Measurements from ENCODE around the gene KCTD2. TPM values are rescaled to one million over a fixed set of nuclear protein-coding genes. Genes with fewer than 3 reads are reported as not detected.

KCTD2 gene
- total and polyA plus RNA-seq, 2 of the 13 experiments (the other 11 are each of a cell fraction or from before 2014, with no cell fraction given), result 28.3 to 32.6 TPM

- TF ChIP-seq HIC2 (CRISPR knock-in tag; IDR thresholded peaks at IDR 0.05; ENCODE audit: low read depth) (no peak), ZNF788 (CRISPR knock-in tag; IDR thresholded peaks at IDR 0.05; ENCODE audit: borderline replicate concordance) (peak; percentile 95; the same call in 1 of the 2 replicates), JUNB (CRISPR knock-in tag; IDR thresholded peaks at IDR 0.05; ENCODE audit: borderline replicate concordance) (no peak), SRY (CRISPR knock-in tag; IDR thresholded peaks at IDR 0.05) (no peak), ZNF292 (CRISPR knock-in tag; IDR thresholded peaks at IDR 0.05; ENCODE audit: borderline replicate concordance, low read depth) (peak; percentile 95), ARID5B (CRISPR knock-in tag; IDR thresholded peaks at IDR 0.05) (peak; percentile 54; the same call in 1 of the 2 replicates), SRSF1 (optimal IDR thresholded peaks at IDR 0.05; ENCODE audit: low read depth, low read length) (peak; percentile 24), GZF1 (CRISPR knock-in tag; IDR thresholded peaks at IDR 0.05) (peak; percentile 62; the same call in 1 of the 2 replicates), TFAP4 (IDR thresholded peaks at IDR 0.05; ENCODE audit: borderline replicate concordance, low read depth) (no peak; the same call in 1 of the 2 replicates), HMG20B (CRISPR knock-in tag; conservative IDR thresholded peaks at IDR 0.05) (0 out of 2 replicates have a peak, but pooled peaks have one; percentile 16), SSRP1 (CRISPR knock-in tag; IDR thresholded peaks at IDR 0.05) (no peak), RFXAP (CRISPR knock-in tag; IDR thresholded peaks at IDR 0.05; ENCODE audit: borderline replicate concordance) (0 out of 2 replicates have a peak, but pooled peaks have one; percentile 17), ZBTB26 (CRISPR knock-in tag; IDR thresholded peaks at IDR 0.05; ENCODE audit: borderline replicate concordance) (no peak; the same call in 1 of the 2 replicates), ZNF703 (CRISPR knock-in tag; IDR thresholded peaks at IDR 0.05; ENCODE audit: borderline replicate concordance) (no peak), FOXP1 (IDR thresholded peaks at IDR 0.05) (no peak), FOXP1 (CRISPR knock-in tag; IDR thresholded peaks at IDR 0.05) (0 out of 2 replicates have a peak, but pooled peaks have one; percentile 9), FOXK1 (CRISPR knock-in tag; IDR thresholded peaks at IDR 0.05; ENCODE audit: borderline replicate concordance, low read depth) (peak; percentile 43; the same call in 1 of the 2 replicates), PATZ1 (CRISPR knock-in tag; IDR thresholded peaks at IDR 0.05) (peak; percentile 74; the same call in 1 of the 2 replicates), NCOA2 (CRISPR knock-in tag; IDR thresholded peaks at IDR 0.05) (peak; percentile 67)
Observed at GRCh38 chr17:75077072-75077495, 30.1 kb downstream of the KCTD2 start (continued).

Data from HepG2 (cell line).